Neural crest cell (in vitro differentiated cells): ENCODE data around the gene GABRA6. TPM values are rescaled to one million over a fixed set of nuclear protein-coding genes. Genes with fewer than 3 reads are reported as not detected.

Experiments used
- DNase-seq: peaks from one replicate; pipeline ENCODE4 v3.0.0; 2021; ENCODE audit warnings: low read depth, mixed read lengths, low spot score
- H3K27ac Mint-ChIP-seq: one replicate; pipeline ENCODE4 v1.8.0; 2021; ENCODE audit warnings: mild to moderate bottlenecking, mixed read lengths; ENCODE audit not compliant: unreplicated experiment
- H3K27me3 Mint-ChIP-seq: 2 replicates; pipeline ENCODE4 v1.8.0; 2021; ENCODE audit warnings: low read depth, mild to moderate bottlenecking, mixed read lengths
- H3K36me3 Mint-ChIP-seq: 2 replicates; pipeline ENCODE4 v1.8.0; 2021; ENCODE audit warnings: low read depth, mild to moderate bottlenecking, mixed read lengths
- H3K4me1 Mint-ChIP-seq: 2 replicates; pipeline ENCODE4 v1.8.0; 2021; ENCODE audit warnings: mixed read lengths
- H3K4me3 Mint-ChIP-seq: one replicate; pipeline ENCODE4 v1.8.0; 2021; ENCODE audit warnings: mild to moderate bottlenecking, mixed read lengths
- H3K9me3 Mint-ChIP-seq: 2 replicates; pipeline ENCODE4 v1.8.0; 2021; ENCODE audit warnings: mixed read lengths
- CTCF ChIP-seq: fragments of 200-600 bp; sonication (generic); conservative IDR thresholded peaks from 2 replicates; pipeline ENCODE4 v1.5.0; 2021; ENCODE audit warnings: antibody characterized with exemption, mild to moderate bottlenecking
- total RNA-seq: library from RNA; stranded (reverse); gene quantifications from 2 replicates; pipeline ENCODE4 v1.2.1, GENCODE V29; 2021

GABRA6 gene
- total RNA-seq, 1 donor from 2014 or later = not detected

DNA sequence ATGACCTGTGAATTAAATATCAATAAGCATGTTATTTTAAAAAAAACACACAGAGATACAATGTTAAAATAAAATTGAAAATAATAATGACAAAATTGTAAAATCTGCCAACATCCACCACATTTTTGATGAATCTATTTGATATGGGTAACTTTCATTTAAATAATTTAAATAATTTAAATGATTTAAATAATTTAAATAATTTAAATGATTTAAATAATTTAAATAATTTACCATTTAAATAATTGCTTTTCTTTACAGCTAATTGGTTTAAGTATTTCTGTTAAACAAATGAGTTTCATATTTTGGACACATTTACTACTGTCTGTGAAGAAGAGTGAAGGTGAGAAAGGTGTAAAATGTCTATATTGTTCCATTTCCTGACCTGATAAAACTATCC lies 22.1 kb upstream of the GABRA6 start:
- Mint-ChIP-seq H3K36me3 (no peaks in the 10 kb centered on the region), H3K4me3 (no peak overlapping the region), H3K27me3 (no peaks in the 10 kb centered on the region), H3K9me3 (peaks cover 2% of the 10 kb centered on the region), H3K4me1 (no peaks in the 10 kb centered on the region), H3K27ac (no peak overlapping the region)
- TF ChIP-seq CTCF = no peak
- DNase-seq = no peak

DNA sequence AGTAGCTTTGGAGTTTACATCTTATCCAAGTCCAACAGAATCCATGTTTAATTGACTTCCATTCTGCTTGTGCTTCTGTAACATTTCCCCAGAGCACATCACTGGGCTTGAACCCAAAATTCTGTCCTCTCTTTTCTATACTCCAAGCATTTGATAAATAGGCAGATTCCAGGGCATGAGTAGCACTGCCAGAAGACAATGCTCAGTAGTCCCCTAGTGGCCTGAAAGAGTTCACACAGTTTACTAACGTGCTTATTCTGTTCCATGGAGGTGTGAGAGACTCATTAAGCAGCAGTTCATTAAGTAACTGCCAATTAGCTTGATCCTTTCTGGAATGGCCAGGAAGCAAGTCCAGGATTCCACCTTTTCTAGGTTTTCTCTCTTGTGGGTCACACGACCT lies 9.4 kb upstream of the GABRA6 start:
- DNase-seq = no peak
- Mint-ChIP-seq H3K4me3 (no peak overlapping the region), H3K4me1 (no peaks in the 10 kb centered on the region), H3K27me3 (no peaks in the 10 kb centered on the region), H3K36me3 (no peaks in the 10 kb centered on the region), H3K9me3 (no peaks in the 10 kb centered on the region), H3K27ac (no peak overlapping the region)
- TF ChIP-seq CTCF = peak; percentile 61

GRCh38 chr5:161686149-161686548 lies 628 bp downstream of the GABRA6 start:
- Mint-ChIP-seq H3K4me1 (no peaks in the 10 kb centered on the region), H3K4me3 (no peak overlapping the region), H3K9me3 (no peaks in the 10 kb centered on the region), H3K27ac (no peak overlapping the region), H3K36me3 (no peaks in the 10 kb centered on the region), H3K27me3 (peaks cover 8% of the 10 kb centered on the region)
- DNase-seq = no peak
- TF ChIP-seq CTCF = no peak

DNA sequence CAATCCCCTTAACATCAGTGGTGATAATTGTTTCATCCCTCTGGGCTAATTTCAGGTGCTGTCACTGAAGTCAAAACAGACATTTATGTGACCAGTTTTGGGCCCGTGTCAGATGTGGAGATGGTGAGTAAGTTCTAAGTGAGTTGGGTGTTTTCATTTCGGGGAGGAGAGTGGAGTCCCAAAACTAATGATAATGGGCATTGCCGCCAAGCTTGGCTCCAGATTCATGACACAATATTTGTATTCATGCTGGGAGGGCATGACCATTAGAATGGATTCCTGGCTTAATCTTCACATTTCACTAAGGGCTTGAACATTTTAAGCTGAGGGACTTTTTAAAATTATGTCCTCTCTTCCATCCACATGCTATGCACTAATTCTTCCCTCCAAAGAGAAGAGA lies 1.4 kb downstream of the GABRA6 start:
- TF ChIP-seq CTCF = no peak
- Mint-ChIP-seq H3K4me3 (no peak overlapping the region), H3K9me3 (no peaks in the 10 kb centered on the region), H3K27ac (no peak overlapping the region), H3K36me3 (no peaks in the 10 kb centered on the region), H3K4me1 (no peaks in the 10 kb centered on the region), H3K27me3 (peaks cover 8% of the 10 kb centered on the region)
- DNase-seq = no peak

DNA sequence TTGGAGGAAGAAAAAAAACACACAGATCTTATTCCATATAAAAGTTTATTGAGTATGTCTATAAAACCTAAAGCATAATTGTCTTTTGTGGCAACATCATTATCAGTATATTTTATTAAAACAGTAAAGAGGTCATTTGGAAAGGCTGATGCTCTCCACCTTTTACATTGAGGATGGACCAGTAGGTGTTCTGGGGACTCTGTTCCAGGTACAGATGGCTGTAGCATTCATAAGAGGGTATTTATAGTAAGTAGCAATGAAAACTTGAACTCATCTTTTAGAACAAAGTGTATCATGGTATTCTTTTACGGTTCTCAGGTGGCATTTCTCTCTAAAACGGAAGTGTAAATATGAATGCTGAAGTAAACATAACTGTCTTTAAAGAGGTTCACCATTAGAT lies 1.8 kb downstream of the GABRA6 start:
- H3K4me3 Mint-ChIP-seq = no peak overlapping the region
- H3K4me1 Mint-ChIP-seq = no peaks in the 10 kb centered on the region
- H3K9me3 Mint-ChIP-seq = no peaks in the 10 kb centered on the region
- H3K36me3 Mint-ChIP-seq = no peaks in the 10 kb centered on the region
- DNase-seq = no peak
- H3K27ac Mint-ChIP-seq = no peak overlapping the region
- no peak for TF ChIP-seq CTCF
- H3K27me3 Mint-ChIP-seq = peaks cover 8% of the 10 kb centered on the region

DNA sequence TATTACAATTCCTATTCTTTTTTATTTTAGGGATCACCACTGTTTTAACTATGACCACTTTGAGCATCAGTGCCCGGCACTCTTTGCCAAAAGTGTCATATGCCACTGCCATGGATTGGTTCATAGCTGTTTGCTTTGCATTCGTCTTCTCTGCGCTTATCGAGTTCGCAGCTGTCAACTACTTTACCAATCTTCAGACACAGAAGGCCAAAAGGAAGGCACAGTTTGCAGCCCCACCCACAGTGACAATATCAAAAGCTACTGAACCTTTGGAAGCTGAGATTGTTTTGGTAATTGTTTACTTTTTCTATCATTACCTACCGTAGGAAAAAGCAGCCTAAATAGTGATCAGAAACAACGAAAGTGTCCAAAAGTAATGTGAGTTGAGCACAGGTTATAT lies 6.4 kb downstream of the GABRA6 start:
- no peak for TF ChIP-seq CTCF
- Mint-ChIP-seq H3K9me3 (no peaks in the 10 kb centered on the region), H3K36me3 (no peaks in the 10 kb centered on the region), H3K27me3 (peaks cover 3% of the 10 kb centered on the region), H3K4me3 (no peak overlapping the region), H3K4me1 (no peaks in the 10 kb centered on the region), H3K27ac (no peak overlapping the region)
- DNase-seq = no peak
